ENCODE measurements around the gene DBT. TPM values are rescaled to one million over a fixed set of nuclear protein-coding genes. Genes with fewer than 3 reads are reported as not detected.
"Not testable (repeated sequence)": the region's sequence is repeated elsewhere in the genome, so short reads cannot be mapped to it uniquely, and the experiment has no call there.

DBT gene
- total RNA-seq, 1 donor from 2014 or later: 8.3 TPM

GRCh38 chr1:100250264-100250663 lies 630 bp upstream of the DBT start:
- no peak for DNase-seq

GRCh38 chr1:100249155-100249536 lies 488 bp downstream of the DBT start:
- no peak for DNase-seq

DNA sequence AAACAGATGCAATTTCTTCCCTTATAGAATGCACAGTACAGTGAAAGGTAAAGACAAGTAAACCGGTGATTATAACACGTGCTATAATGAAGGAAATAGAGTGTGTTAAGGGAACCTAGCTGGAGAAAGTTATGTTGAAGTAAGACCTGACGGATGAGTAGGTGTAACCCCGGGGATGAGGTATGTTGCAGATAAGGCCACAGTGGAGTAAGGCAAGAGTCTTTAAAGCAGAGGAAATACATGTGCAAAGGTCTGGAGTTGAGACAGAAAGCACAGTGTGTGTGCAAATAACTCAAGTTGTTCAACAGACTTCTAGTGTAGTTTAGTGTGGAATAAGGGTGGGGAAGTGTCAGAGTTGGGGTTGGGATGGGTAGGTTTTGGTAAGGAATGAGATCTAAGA lies 2.9 kb downstream of the DBT start:
- DNase-seq: no peak

GRCh38 chr1:100240631-100241030 lies 9.0 kb downstream of the DBT start:
- no peak for DNase-seq

- no peak for DNase-seq
Observed at GRCh38 chr1:100239961-100240360, 9.7 kb downstream of the DBT start.

DNA sequence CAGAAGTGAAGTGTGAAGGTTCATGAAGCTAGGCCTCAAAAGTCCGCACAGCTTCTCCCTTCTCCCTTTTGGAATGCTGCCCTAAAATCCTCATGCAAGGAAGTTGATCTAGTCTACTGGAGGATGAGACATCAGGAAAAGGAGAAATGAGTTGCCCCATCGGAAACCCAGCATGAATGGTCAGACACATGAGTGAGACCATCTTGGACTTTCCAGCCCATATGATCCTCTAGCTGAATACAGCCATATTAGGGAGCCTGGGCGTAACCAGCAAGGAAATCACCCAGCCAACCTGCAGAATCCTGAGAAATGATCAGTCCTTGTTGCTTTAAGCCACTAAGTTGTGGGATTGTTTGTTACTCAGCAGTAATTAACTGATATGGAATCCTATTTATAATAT lies 12.5 kb downstream of the DBT start:
- no peak for DNase-seq

DNA sequence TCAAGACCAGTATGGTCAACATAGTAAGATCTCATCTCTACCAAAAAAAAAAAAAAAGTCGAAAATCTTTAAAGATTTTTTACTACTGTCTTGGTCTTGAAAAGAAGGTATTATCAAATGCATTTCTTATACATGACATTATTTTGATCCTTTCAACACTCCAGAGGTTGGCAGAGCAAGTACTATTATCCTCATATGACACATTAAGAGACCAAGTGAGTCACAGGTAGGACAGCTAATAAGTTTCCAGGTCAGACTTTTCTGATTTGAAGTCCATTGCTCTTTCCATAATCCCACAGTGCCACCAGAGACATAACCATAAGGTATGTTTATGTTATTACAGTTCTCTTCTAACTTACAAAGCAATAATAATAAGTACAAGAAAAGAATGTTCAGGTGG lies 15.2 kb downstream of the DBT start:
- no peak for DNase-seq

DNA sequence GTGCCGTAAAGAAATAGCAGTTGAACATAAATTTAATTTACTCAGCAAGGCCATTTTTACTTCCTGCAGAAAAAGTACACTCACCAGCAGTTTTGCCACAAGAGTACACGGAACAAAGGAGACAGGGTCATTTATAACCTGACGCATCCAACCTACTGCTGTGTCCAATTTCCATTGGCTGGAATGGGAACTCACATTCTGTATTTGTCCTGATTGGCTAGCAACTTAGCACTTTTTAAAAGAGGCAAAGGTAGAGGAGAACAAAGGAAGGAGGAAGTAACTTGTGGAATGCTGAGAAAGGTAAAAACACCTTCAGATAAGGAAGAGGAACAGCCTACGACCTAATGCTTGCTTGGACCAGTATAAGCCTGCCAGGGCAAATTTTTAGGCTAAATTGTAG lies 16.1 kb downstream of the DBT start:
- not testable (repeated sequence) for DNase-seq

DNA sequence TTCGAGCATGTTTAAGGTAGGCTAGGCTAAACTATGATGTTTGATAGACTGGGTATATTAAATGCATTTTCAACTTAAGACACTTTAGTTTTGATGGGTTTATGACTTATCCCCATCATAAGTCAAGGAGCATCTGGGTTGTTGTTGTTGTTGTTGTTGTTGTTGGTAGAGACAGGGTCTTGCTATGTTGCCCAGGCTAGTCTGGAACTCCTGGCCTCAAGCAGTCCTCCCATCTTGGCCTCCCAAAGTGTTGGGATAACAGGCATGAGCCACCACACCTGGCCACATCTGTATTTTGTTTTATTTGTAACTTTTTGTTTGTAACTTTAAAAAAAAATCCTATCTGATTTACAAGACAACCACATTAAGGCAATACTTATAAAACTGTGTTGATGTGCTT lies 17.5 kb downstream of the DBT start:
- no peak for DNase-seq

DNA sequence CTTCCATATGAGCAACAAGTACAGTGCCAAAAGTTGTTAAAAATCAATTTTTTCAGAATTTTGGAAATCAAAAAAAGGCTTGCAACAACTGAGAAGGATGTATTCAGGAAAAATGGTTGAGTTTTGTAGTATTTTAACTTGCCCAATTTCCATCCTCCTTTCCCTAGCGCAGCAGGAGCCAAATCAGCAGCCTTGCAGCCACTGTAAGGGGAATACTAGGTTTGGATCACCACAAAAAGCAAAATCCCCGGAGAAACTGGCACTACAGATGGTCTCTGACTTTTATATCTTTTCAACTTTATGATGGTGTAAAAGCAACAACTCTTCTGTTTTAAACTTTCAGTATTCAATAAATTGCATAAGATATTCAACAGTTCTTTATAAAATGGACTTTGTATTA lies 17.9 kb downstream of the DBT start:
- DNase-seq: no peak

GRCh38 chr1:100230765-100231164 lies 18.9 kb downstream of the DBT start:
- DNase-seq: no peak

DNA sequence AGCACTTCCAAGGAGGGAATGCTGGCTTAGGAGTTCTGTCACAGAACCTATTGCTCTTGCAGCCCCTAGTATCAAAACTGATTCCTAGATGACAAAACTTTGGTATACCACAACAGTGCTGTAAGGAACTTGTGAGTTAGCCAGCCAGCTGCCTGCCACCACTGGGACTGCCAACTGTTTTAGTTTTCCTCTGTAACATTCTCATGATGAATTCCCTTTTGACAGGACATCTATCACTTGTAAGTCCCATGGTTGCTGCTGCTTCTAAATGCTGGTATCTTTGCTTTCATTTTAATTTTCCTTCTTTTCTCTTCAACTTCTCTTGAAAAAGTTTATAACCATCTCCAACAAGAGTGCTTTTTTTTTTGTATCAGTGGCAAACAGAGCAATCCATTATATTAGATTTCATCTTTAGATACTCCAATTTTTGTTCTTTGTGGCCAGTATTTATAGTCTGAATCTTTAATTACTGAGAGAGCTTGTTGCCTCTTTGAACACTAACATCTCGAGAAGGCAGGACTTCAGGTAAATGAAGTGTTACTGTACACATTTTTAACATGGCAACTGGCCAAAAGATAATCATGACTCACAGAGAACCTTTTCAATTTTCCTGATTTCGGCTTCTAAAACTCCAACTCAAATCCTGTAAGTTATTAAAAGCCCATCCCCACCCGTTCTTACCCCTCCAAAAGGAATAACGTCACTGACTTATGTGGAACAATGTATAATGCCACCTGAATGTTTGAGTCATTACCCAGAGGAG lies 19.8 kb downstream of the DBT start:
- no peak for DNase-seq

- DNase-seq: no peak
Observed at GRCh38 chr1:100222428-100222827, 27.2 kb downstream of the DBT start.

DNA sequence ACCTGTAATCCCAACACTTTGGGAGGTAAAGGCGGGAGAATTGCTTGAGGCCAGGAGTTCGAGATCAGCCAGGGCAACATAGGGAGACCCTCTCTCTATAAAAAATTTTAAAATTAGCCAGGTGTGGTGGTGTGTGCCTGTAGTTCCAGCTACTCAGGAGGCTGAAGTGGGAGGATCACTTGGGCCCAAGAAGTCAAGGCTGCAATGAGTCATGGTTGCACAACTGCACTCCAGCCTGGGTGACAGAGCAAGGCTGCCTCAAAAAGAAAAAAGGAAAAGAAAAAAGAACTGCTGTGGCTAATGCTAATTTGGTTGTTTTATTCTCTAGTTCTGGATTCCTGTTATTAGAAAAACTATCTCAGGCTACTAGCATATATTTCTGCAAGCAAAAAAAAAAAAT lies 29.8 kb downstream of the DBT start:
- no peak for DNase-seq

DNA sequence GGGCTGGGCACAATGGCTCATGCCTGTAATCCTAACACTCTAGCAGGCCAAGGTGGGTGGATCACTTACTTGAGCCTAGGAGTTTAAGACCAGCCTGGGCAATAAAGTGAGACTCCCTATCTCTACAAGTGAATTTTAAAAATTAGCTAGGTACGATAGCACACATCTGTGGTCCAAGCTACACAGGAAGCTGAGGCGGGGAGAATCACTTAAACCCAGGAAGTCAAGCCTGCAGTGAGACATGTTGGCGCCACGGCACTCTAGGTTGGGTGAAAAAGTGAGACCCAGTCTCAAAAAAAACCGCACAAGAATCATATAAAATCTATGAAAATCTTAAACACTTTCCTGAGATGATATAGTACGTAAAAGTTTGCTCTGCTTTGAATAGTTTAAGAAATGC lies 30.2 kb downstream of the DBT start:
- no peak for DNase-seq

GRCh38 chr1:100217834-100218233 lies 31.8 kb downstream of the DBT start:
- no peak for DNase-seq

- DNase-seq: no peak
Observed at GRCh38 chr1:100215101-100215500, 34.5 kb downstream of the DBT start.

DNA sequence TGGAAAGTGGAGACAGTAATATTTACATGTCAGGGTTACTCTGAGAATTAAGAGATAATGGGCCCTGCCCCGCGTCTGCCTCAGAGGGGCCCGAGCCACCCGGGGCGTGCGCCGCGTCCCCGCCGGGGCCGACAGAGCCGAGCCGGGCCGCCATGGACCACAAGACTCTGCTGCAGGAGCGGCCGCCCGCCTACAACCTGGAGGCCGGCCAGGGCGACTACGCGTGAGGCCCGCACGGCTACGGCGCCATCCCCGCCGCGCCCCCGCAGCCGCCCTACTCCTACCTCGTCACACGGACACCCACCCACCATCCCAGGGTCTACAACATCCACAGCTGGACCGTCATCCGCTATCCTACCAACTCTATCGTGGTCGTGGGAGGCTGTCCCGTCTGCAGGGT lies 36.5 kb downstream of the DBT start:
- no peak for DNase-seq

GRCh38 chr1:100206301-100206700 lies 43.3 kb downstream of the DBT start:
- DNase-seq: no peak

DNA sequence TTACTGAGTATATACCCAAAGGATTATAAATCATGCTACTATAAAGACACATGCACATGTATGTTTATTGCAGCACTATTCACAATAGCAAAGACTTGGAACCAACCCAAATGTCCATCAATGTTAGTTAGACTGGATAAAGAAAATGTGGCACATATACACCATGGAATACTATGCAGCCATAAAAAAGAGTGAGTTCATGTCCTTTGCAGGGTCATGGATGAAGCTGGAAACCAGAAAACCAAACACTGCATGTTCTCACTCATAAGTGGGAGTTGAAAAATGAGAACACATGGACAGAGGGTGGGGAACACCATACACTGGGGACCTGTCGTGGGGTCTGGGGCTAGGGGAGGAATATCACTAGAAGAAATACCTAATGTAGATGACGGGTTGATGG lies 44.0 kb downstream of the DBT start:
- not testable (repeated sequence) for DNase-seq

GRCh38 chr1:100205103-100205502 lies 44.5 kb downstream of the DBT start:
- not testable (repeated sequence) for DNase-seq

GRCh38 chr1:100202703-100203102 lies 46.9 kb downstream of the DBT start:
- not testable (repeated sequence) for DNase-seq

DNA sequence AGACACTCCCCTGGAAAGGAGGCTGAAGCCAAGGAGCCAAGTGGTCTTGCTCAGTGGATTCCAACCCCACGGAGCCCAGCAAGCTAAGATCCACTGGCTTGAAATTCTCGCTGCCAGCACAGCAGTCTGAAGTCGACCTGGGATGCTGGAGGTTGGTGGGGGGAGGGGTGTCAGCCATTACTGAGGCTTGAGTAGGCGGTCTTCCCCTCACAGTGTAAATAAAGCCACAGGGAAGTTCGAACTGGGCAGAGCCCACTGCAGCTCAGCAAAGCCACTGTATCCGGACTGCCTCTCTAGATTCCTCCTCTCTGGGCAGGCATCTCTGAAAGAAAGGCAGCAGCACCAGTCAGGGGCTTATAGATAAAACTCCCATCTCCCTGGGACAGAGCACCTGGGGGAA lies 49.6 kb downstream of the DBT start:
- DNase-seq: not testable (repeated sequence)

DNA sequence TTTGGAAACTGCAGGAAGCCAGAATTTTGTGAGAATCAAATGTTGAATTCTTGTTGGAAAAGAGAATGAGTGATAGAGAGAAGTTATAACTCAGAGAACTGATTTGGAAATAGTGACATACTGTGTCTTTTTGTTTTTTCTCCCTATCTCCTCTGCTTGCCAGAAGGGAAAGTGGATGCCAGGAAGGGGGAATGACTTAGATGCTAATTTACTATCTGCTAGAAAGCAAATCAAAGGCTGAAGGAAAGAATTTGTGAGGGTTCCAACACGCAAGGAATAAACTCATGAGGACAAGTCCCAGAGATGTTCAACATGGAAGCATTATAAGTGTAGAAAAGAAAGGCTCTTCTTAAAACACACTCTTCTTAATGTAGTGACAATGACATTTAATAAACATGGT lies 51.0 kb downstream of the DBT start:
- no peak for DNase-seq

- DNase-seq: no peak
Observed at GRCh38 chr1:100188617-100189016, 61.0 kb downstream of the DBT start.
